ENCODE results near the gene TMEM255B.
"Not testable (repeated sequence)": the region's sequence is repeated elsewhere in the genome, so short reads cannot be mapped to it uniquely, and the experiment has no call there.

- TF ChIP-seq CTCF, EZH2, EZH2phosphoT487 (IDR thresholded peaks at IDR 0.05): not testable (repeated sequence)
Observed at GRCh38 chr13:113830426-113830950, 71.5 kb downstream of the TMEM255B start.

All from neural progenitor cell (in vitro differentiated cells).